ENCODE results near the gene HEPHL1.
"Not testable (repeated sequence)": the region's sequence is repeated elsewhere in the genome, so short reads cannot be mapped to it uniquely, and the experiment has no call there.

The HEPHL1 gene

DNA sequence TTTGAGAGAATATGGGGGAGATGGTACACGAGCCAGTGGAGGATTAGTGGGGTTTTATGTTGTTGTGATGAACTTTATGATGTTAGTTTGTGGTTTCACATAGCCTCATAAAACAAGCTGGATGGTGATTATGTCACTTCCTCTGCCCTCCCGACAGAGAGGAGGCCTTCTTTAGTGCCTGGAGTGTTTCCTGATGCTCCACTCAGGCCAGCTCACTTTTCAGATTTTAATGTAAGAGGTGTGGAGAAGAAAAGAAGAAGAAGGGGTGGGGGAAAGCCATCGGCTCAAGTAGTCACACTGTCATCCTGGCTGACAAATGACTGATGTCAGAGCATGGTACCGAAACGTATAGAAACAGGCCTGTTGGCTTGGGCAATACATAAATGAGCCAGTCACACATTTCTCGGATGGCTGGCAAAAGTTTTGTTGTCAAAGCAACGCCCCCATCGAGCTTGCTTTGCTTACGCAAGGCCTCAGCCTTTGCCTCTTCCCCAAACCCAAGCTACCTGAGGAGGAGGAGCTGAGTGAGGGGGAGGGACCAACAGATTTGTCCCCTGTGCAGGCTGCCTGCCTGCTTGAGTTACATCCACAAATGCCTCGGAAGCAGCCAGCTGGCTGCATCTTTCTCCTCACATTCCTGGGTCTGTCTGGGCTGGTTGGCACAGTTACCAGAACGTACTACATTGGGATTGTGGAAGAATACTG is at the start of gene HEPHL1:
Gene HEPHL1 (plus strand): TSS at position 578 of the 705 bp plus-strand sequence. CDS start 15 bp downstream, at position 593.
- DNase-seq = no peak

GRCh38 chr11:93972790-93973189 is 48.4 kb upstream of the HEPHL1 start:
- DNase-seq = no peak

GRCh38 chr11:93973322-93974051 is 47.7 kb upstream of the HEPHL1 start:
- DNase-seq = not testable (repeated sequence)

DNA sequence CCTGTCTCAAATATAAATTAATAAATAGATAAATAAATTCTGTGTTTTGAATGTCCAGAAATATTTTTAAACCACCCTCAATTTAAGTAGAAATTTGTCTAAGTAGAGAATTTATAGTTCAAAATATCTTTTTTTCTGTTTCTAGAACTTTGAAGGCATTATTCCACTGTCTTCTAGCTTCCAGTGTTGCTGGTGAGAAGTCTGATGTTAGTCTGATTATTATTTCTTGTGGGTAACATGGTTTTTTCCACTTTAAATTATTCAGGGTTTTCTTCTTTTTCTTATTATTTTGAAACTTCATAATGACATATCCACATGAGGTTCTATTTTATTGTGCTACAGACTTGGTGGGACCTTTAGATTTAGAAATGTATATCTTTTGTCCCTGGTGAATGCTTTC is 46.4 kb upstream of the HEPHL1 start:
- DNase-seq = no peak

DNA sequence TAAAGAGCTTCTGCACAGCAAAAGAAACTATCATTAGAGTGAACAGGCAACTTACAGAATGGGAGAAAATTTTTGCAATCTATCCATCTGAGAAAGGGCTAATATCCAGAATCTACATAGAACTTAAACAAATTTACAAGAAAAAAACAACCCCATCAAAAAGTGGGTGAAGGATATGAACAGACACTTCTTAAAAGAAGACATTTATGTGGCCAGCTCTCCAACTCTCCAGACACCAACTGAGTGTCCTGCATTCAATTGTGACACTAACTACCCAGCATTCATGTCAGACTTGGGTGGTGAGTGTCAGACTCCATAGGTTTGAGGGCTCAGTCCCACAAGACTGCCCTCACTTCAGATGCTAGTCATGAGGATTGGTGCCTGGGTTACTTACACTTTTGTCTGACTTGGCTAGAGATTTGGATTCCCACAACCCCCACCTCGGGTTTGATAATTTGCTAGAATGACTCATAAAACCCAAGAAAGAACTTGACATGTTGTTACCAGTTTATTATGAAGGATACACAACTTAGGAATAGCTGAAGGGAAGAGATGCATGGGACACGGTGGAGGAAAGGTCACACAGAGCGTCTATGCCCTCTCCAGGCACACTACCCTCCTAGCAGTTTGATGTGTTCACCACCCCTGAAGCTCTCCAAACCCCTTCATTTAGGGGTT is 44.4 kb upstream of the HEPHL1 start:
- not testable (repeated sequence) for DNase-seq

DNA sequence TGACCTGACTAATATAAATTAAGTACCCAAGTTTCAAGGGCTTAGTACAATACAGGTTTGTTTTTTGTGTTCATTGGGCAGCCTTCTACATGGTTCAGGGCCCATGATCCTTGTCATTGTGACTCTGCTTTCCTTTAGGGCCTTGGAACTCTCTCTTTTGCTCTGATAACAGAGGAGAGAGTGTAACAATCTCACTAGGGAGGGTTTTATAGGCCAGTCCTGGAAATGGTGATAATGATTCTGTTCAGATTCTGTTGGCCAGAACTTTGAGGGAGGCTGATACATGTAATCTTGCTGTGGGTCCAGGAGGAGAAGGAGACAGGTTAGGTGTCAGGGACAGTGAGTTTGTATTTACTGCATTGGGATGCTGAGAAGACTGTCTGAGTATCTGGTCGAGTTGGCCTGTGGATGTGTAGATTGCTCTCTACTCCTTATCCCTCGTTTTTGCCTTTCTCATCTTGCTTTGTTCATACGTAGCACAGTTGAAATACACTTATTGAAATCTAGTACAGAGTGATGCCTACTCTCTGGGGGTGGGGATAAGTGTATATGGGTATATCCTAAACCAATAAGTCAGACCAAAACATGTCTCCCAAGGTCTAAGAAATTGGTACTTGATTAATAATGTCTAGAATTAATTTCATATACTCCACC is 37.5 kb upstream of the HEPHL1 start:
- DNase-seq = no peak

DNA sequence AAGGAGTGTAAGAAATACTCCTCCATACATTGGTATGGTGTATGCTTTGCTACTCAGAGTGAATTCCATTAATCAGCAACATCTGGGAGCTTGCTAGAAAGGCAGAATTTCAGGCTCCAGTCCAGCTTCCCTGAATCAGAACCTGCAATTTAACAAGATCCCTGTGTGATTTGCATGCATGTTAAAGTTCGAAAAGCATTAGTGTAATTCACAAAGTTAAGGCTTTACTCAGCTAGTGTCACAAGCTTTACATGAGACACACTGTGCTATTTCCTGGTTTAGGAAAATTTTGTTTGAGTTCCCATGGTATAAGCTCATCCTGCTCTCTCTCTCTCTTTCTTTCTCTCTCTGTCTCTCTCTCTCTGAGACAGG is 37.0 kb upstream of the HEPHL1 start:
- DNase-seq = no peak

GRCh38 chr11:93984936-93985335 is 36.2 kb upstream of the HEPHL1 start:
- no peak for DNase-seq

- no peak for DNase-seq
These were observed 34.4 kb upstream of the HEPHL1 start for GRCh38 chr11:93986716-93987115.

- no peak for DNase-seq
These were observed 32.7 kb upstream of the HEPHL1 start for GRCh38 chr11:93988455-93988854.

DNA sequence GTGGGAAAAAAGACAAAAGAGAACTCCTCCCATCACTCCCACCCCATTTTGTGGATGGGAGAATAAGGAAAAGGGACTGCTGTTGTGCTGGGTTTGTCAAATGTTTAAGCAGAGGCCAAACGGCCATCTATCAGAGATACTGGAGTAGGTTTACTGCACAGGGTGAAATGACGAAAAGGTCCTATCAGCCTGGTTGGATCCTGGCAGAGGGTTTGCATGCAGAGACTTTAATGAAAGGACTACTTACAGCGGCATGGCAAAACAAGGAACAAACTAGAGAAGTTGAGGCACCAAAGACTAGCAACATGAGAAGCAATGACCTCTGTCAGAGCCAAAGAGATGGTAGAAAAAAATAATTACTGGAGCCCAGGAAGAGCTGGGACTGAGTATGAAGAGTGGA is 32.2 kb upstream of the HEPHL1 start:
- DNase-seq = no peak

GRCh38 chr11:93993747-93994146 is 27.4 kb upstream of the HEPHL1 start:
- no peak for DNase-seq

GRCh38 chr11:93997741-93998140 is 23.4 kb upstream of the HEPHL1 start:
- no peak for DNase-seq

DNA sequence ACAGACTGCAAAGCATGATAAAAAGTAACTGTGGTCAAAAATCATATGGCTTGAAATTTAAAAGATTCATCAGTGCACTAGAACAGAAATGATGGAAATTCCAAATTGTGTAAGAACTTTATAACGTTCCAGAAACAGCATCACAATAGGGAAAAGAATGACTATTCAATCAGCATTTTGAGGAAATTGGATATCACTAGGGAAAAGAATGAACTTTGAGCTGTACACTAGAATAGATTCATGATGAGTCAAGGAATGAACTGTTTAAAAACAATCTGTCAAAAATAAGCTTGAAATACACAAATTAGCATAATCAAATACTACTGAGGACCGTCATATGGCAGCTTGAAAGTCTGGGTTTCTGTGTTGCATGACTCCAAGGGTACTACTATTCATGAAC is 20.5 kb upstream of the HEPHL1 start:
- DNase-seq = no peak

DNA sequence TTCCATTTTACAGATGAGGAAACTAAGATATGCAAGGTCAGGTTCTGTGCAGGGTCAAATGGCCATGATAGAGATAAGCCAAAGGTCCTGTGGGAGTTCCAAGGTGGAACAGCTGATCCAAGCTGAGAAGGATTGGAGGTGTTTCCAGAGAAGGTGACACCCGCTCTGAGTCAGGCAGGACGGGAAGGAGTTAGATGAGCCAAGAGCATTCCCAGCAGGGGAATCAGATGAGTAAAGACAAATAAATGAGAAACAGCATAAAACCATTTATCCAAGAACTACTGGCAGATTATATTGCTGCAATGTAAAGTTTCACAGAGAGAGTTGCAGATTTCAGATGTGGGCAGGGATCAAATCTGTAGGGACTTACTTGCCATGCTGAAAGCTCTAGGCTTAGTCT is 18.9 kb upstream of the HEPHL1 start:
- DNase-seq = no peak

GRCh38 chr11:94007426-94007825 is 13.7 kb upstream of the HEPHL1 start:
- DNase-seq = no peak

GRCh38 chr11:94007906-94008305 is 13.2 kb upstream of the HEPHL1 start:
- DNase-seq = no peak

DNA sequence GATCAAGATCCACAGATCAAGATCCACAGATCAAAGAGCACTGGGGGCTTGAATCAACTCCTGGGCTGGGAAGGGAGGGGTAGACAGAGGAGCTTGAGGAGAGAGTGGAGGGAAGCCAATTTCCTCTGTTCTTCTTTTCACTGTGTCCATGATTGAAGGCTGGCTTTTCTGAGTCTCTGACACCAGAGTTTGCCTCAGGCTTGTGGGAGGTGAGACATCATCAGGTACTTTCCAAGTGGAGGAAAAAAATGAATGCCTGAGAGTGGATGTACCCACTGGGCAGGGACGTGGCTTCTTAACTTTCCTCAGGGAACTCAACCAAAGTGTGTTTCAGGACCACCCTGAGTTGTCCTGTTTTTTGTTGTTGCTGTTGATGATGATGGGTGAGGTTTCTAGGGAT is 11.0 kb upstream of the HEPHL1 start:
- DNase-seq = no peak

- no peak for DNase-seq
These were observed 9.7 kb upstream of the HEPHL1 start for GRCh38 chr11:94011478-94011877.

DNA sequence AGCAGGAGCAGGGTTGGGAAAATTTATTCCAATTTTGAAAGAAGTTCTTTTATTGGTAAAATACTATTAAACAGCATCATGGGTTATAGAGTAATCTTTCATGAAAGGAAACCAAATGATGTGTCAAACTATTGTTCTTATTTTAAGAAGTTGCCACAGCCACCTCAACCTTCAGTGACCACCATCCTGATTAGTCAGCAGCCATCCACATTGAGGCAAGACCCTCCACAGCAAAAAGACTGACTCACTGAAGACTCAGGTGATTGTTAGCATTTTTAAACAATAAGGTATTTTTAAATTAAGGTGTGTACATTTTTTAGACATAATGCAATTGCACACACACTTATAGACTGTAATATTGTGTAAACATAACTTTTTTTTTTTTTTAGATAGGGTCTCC is 3.7 kb upstream of the HEPHL1 start:
- no peak for DNase-seq

- DNase-seq = no peak
These were observed 2.4 kb upstream of the HEPHL1 start for GRCh38 chr11:94018721-94019120.

DNA sequence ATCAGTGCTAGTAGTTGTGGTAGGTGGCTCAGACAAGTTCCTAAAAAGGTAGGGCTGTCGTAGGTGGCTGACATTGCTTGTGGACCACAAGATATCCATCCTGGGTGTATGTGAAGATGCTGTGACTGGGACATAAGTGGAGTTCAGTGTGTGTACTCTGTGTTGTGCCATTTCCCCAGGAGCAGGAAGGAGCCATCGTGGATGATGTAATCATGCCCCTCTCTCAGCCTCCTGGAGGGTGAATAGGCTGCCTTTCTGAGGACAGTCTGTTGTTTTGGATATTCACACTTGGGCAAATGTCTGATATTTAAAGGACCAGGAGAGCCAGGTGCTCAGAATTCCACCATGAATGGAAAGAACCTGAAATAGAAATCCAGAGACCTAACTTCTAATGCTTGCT is 2.7 kb downstream of the HEPHL1 start:
- DNase-seq = no peak

DNA sequence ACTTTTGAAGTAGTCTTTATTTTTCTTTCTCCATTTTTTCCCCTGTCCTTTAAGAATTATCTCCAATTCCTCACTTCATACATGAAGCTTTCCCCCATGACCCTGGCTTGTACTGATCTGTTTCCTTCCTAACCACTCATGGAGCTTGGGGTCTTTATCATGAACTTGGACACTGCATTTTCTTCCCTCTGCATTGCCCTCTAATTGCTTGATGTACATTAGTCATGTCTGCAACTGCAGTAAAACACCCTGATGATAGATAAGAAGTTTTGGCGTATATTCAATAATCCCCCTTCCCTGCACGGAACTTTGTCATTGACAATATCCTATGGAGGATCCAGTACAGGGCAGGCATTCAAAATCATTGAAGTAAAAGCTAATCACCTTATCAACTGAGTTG is 3.4 kb downstream of the HEPHL1 start:
- DNase-seq = no peak

Measured in CD4-positive, alpha-beta T cell treated with Interleukin-15 for 1 hour (primary cell).